ENCODE results near the gene ATP11A.

DNA sequence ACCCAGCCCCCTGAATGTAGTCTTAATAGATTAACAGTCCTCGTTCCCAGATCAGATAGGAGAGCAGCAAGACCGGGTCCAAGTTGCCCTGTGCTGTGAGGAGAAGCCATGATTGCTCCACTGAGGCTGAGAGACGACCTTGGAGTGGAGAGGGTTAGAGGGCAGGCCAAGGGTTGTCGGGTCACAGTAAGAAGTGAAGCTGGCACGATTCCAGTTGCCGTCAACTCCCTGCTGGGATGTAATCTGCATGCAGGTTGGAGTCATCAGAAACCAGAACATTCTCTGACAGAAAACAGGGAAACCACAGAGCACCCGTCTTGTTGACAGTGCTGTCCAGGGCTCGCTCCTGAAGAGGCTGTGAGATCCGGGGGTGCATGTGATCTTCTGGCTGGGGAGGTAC, 19.0 kb upstream of the ATP11A start:
- no peak for TF ChIP-seq EZH2 (IDR thresholded peaks at IDR 0.05; ENCODE audit: insufficient read depth, poor library complexity, severe bottlenecking)
- no peak for TF ChIP-seq EZH2phosphoT487 (IDR thresholded peaks at IDR 0.05; ENCODE audit: insufficient read depth, low read depth)
